H9 (cell line): ENCODE results near the gene LEKR1. TPM values are rescaled to one million over a fixed set of nuclear protein-coding genes. Genes with fewer than 3 reads are reported as not detected.

ENCODE experiments used
- DNase-seq: peaks from one replicate; pipeline ENCODE4 v3.0.0-alpha.2; 2017
- H2AFZ ChIP-seq: one replicate; pipeline ENCODE4 v1.6.1; 2013; ENCODE audit warnings: mild to moderate bottlenecking, low read length, control low read depth, moderate library complexity
- H2AK5ac ChIP-seq: 2 replicates; pipeline ENCODE4 v1.6.1; 2013; ENCODE audit warnings: low read length, control low read depth, mixed read lengths; ENCODE audit not compliant: insufficient read length
- H2BK120ac ChIP-seq: one replicate; pipeline ENCODE4 v1.6.1; 2013; ENCODE audit warnings: low read depth, mild to moderate bottlenecking, low read length, control low read depth, inconsistent platforms; ENCODE audit not compliant: poor library complexity, severe bottlenecking
- H2BK12ac ChIP-seq: 2 replicates; pipeline ENCODE4 v1.6.1; 2013; ENCODE audit warnings: low read length, control low read depth, mixed read lengths, low read depth; ENCODE audit not compliant: insufficient read length
- H2BK15ac ChIP-seq: 2 replicates; pipeline ENCODE4 v1.6.1; 2013; ENCODE audit warnings: low read depth, low read length, control low read depth
- H2BK20ac ChIP-seq: one replicate; pipeline ENCODE4 v1.6.1; 2013; ENCODE audit warnings: low read depth, mild to moderate bottlenecking, low read length, control low read depth, inconsistent platforms; ENCODE audit not compliant: poor library complexity, severe bottlenecking
- H2BK5ac ChIP-seq: 2 replicates; pipeline ENCODE4 v1.6.1; 2013; ENCODE audit warnings: low read length, control low read depth, mixed read lengths; ENCODE audit not compliant: insufficient read length
- H3K14ac ChIP-seq: 2 replicates; pipeline ENCODE4 v1.6.1; 2013; ENCODE audit warnings: low read length, control low read depth; ENCODE audit not compliant: insufficient read depth
- H3K18ac ChIP-seq: 2 replicates; pipeline ENCODE4 v1.6.1; 2013; ENCODE audit warnings: low read depth, mild to moderate bottlenecking, mixed read lengths, low read length, control low read depth; ENCODE audit not compliant: insufficient read length
- H3K23ac ChIP-seq: 2 replicates; pipeline ENCODE4 v1.6.1; 2013; ENCODE audit warnings: low read length, control low read depth, mixed read lengths, low read depth; ENCODE audit not compliant: insufficient read length
- H3K23me2 ChIP-seq: 2 replicates; pipeline ENCODE4 v1.6.1; 2013; ENCODE audit warnings: low read depth, mild to moderate bottlenecking, mixed read lengths, low read length, control low read depth; ENCODE audit not compliant: insufficient read length, poor library complexity, severe bottlenecking
- H3K27ac ChIP-seq: 2 replicates; pipeline ENCODE4 v1.5.1; 2013; ENCODE audit warnings: low read length, control low read depth, mixed read lengths, low read depth; ENCODE audit not compliant: insufficient read length
- H3K27me3 ChIP-seq: 2 replicates; pipeline ENCODE4 v1.6.1; 2013; ENCODE audit warnings: low read length, control low read depth, inconsistent platforms; ENCODE audit not compliant: insufficient read depth
- H3K4ac ChIP-seq: 2 replicates; pipeline ENCODE4 v1.6.1; 2013; ENCODE audit warnings: low read depth, mild to moderate bottlenecking, control low read depth, inconsistent platforms, low read length, moderate library complexity
- H3K4me1 ChIP-seq: 2 replicates; pipeline ENCODE4 v1.6.1; 2013; ENCODE audit warnings: low read length, control low read depth, inconsistent platforms; ENCODE audit not compliant: insufficient read depth
- H3K4me2 ChIP-seq: 2 replicates; pipeline ENCODE4 v1.6.1; 2013; ENCODE audit warnings: low read length, control low read depth, mixed read lengths; ENCODE audit not compliant: insufficient read length, insufficient read depth
- H3K56ac ChIP-seq: 2 replicates; pipeline ENCODE4 v1.6.1; 2013; ENCODE audit warnings: low read depth, mild to moderate bottlenecking, mixed read lengths, low read length, control low read depth; ENCODE audit not compliant: insufficient read length
- H3K79me1 ChIP-seq: 2 replicates; pipeline ENCODE4 v1.6.1; 2013; ENCODE audit warnings: low read depth, mild to moderate bottlenecking, moderate library complexity, low read length, control low read depth, inconsistent platforms; ENCODE audit not compliant: insufficient read depth, poor library complexity, severe bottlenecking
- H3K79me2 ChIP-seq: 2 replicates; pipeline ENCODE4 v1.6.1; 2013; ENCODE audit warnings: low read length, control low read depth, inconsistent platforms; ENCODE audit not compliant: insufficient read depth
- H3K9ac ChIP-seq: 2 replicates; pipeline ENCODE4 v1.6.1; 2013; ENCODE audit warnings: low read length, control low read depth, mixed read lengths; ENCODE audit not compliant: insufficient read length; ENCODE audit errors: extremely low read depth
- H3K9me3 ChIP-seq: one replicate; pipeline ENCODE4 v1.6.1; 2013; ENCODE audit warnings: low read depth, low read length, inconsistent platforms; ENCODE audit not compliant: control insufficient read depth
- H3T11ph ChIP-seq: one replicate; pipeline ENCODE4 v1.6.1; 2013; ENCODE audit warnings: mild to moderate bottlenecking, low read length, control low read depth, inconsistent platforms
- H4K20me1 ChIP-seq: one replicate; pipeline ENCODE4 v1.6.1; 2013; ENCODE audit not compliant: control insufficient read depth, insufficient read length, insufficient read depth
- H4K5ac ChIP-seq: 2 replicates; pipeline ENCODE4 v1.6.1; 2013; ENCODE audit warnings: low read depth, mild to moderate bottlenecking, mixed read lengths, low read length, control low read depth; ENCODE audit not compliant: insufficient read length
- H4K8ac ChIP-seq: replicated peaks from 2 replicates; pipeline ENCODE4 v1.6.1; 2013; ENCODE audit warnings: low read length, control low read depth, mixed read lengths, low read depth; ENCODE audit not compliant: insufficient read length
- H4K91ac ChIP-seq: 2 replicates; pipeline ENCODE4 v1.6.1; 2013; ENCODE audit warnings: low read depth, mild to moderate bottlenecking, moderate library complexity, mixed read lengths, low read length, control low read depth; ENCODE audit not compliant: insufficient read length
- H3K27ac Mint-ChIP-seq, 3 experiments: 2 replicates in 2 of 3; 3 replicates in 1 of 3; pipeline ENCODE4 v1.8.0; 2020 to 2021; ENCODE audit warnings: mixed read lengths in 3 of 3, mild to moderate bottlenecking in 1 of 3, moderate library complexity in 1 of 3
- H3K27me3 Mint-ChIP-seq: 2 replicates; pipeline ENCODE4 v1.8.0; 2021; ENCODE audit warnings: low read depth, mild to moderate bottlenecking, moderate library complexity, mixed read lengths
- H3K36me3 Mint-ChIP-seq, 3 experiments: 2 replicates in 2 of 3; 3 replicates in 1 of 3; pipeline ENCODE4 v1.8.0; 2020 to 2021; ENCODE audit warnings: low read depth in 3 of 3, mixed read lengths in 3 of 3; ENCODE audit not compliant: insufficient read depth in 1 of 3
- H3K4me1 Mint-ChIP-seq, 2 experiments: 2 replicates each; pipeline ENCODE4 v1.8.0; 2020; ENCODE audit warnings: mixed read lengths in 2 of 2
- H3K4me3 Mint-ChIP-seq, 2 experiments: 2 replicates in 1 of 2; 3 replicates in 1 of 2; pipeline ENCODE4 v1.8.0; 2020 to 2021; ENCODE audit warnings: mild to moderate bottlenecking in 2 of 2, mixed read lengths in 2 of 2, moderate library complexity in 1 of 2
- H3K9me3 Mint-ChIP-seq, 2 experiments: 2 replicates in 1 of 2; 3 replicates in 1 of 2; pipeline ENCODE4 v1.8.0; 2020; ENCODE audit warnings: mild to moderate bottlenecking in 2 of 2, mixed read lengths in 2 of 2, moderate library complexity in 1 of 2
- WGBS: extraction: QIAGEN DNeasy Blood & Tissue Kit; methylation state at CpG from one replicate; pipeline ENCODE4 v1.1.7; 2013; ENCODE audit warnings: missing lambda C conversion rate, low lambda C conversion rate, mixed read lengths; ENCODE audit not compliant: insufficient read length; ENCODE audit errors: extremely low coverage; 5-methylcytosine and 5-hydroxymethylcytosine counted together
- total RNA-seq: library from RNA; stranded (reverse); gene quantifications from 2 replicates; pipeline ENCODE4 v1.2.1, GENCODE V29; 2021
- TF ChIP-seq, protein P1 (sequence below): fragments of 200-600 bp; sonication (generic); conservative IDR thresholded peaks from 3 replicates; pipeline ENCODE4 v1.8.0; 2021; ENCODE audit warnings: antibody characterized with exemption, mild to moderate bottlenecking

The LEKR1 gene
- total RNA-seq, 1 experiment from 2014 or later, result not detected

GRCh38 chr3:156862338-156862737 is 36.2 kb downstream of the LEKR1 start:
- H2AFZ ChIP-seq, result no peak overlapping the region
- H2BK120ac ChIP-seq, result no peak overlapping the region
- no peaks in the 10 kb centered on the region for H3K23me2 ChIP-seq
- H3K9ac ChIP-seq, result no peak overlapping the region
- no peak overlapping the region for H2AK5ac ChIP-seq
- H3K4me2 ChIP-seq, result no peak overlapping the region
- Mint-ChIP-seq H3K4me3 (no peak overlapping the region), H3K27ac (no peak overlapping the region), H3K4me1 (no peaks in the 10 kb centered on the region), H3K27me3 (no peaks in the 10 kb centered on the region), H3K9me3 (no peaks in the 10 kb centered on the region), H3K36me3 (no peaks in the 10 kb centered on the region)
- DNase-seq, result no peak
- H2BK12ac ChIP-seq, result no peak overlapping the region
- H3T11ph ChIP-seq, result no peak overlapping the region
- no peaks in the 10 kb centered on the region for H4K20me1 ChIP-seq
- no peaks in the 10 kb centered on the region for H3K4me1 ChIP-seq
- H2BK20ac ChIP-seq, result no peak overlapping the region
- H4K8ac ChIP-seq, result no peak overlapping the region
- no CpG with 5 or more reads among the region's 2 CpGs for WGBS
- no peak overlapping the region for H3K4ac ChIP-seq
- H3K79me2 ChIP-seq, result no peaks in the 10 kb centered on the region
- no peak overlapping the region for H3K27ac ChIP-seq
- no peak overlapping the region for H4K91ac ChIP-seq
- TF ChIP-seq, protein P1, sequence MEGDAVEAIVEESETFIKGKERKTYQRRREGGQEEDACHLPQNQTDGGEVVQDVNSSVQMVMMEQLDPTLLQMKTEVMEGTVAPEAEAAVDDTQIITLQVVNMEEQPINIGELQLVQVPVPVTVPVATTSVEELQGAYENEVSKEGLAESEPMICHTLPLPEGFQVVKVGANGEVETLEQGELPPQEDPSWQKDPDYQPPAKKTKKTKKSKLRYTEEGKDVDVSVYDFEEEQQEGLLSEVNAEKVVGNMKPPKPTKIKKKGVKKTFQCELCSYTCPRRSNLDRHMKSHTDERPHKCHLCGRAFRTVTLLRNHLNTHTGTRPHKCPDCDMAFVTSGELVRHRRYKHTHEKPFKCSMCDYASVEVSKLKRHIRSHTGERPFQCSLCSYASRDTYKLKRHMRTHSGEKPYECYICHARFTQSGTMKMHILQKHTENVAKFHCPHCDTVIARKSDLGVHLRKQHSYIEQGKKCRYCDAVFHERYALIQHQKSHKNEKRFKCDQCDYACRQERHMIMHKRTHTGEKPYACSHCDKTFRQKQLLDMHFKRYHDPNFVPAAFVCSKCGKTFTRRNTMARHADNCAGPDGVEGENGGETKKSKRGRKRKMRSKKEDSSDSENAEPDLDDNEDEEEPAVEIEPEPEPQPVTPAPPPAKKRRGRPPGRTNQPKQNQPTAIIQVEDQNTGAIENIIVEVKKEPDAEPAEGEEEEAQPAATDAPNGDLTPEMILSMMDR, result no peak
- H2BK5ac ChIP-seq, result no peak overlapping the region
- no peaks in the 10 kb centered on the region for H3K9me3 ChIP-seq
- no peak overlapping the region for H3K18ac ChIP-seq
- H3K23ac ChIP-seq, result no peak overlapping the region
- H4K5ac ChIP-seq, result no peak overlapping the region
- H3K27me3 ChIP-seq, result no peaks in the 10 kb centered on the region
- H2BK15ac ChIP-seq, result no peak overlapping the region
- no peak overlapping the region for H3K14ac ChIP-seq
- H3K79me1 ChIP-seq, result no peaks in the 10 kb centered on the region
- no peak overlapping the region for H3K56ac ChIP-seq
